RWPE1 (cell line): ENCODE measurements around the gene GP1BB.

Experiments
- CTCF ChIA-PET: fragments of 350-600 bp; sonication (Branson Sonifier 250); formaldehyde crosslinking; extraction: SDS; loops from one replicate; lab custom pipeline; 2021; lab: Yijun Ruan, JAX
- POLR2A ChIA-PET: fragments of 400-600 bp; formaldehyde crosslinking; extraction: SDS; loops from one replicate; lab custom pipeline; 2020; ENCODE audit warnings: antibody characterized with exemption; ENCODE audit not compliant: low non-redundant PET; lab: Yijun Ruan, JAX
- DNase-seq: peaks from one replicate; pipeline ENCODE4 v3.0.0; 2012; ENCODE audit warnings: low spot score
- H3K27ac ChIP-seq: fragments of 450-650 bp; 2 replicates; pipeline ENCODE4 v1.5.1; 2017
- CTCF ChIP-seq: fragments of 450-650 bp; conservative IDR thresholded peaks from 2 replicates; pipeline ENCODE4 v1.5.1; 2017; ENCODE audit warnings: low read depth, mild to moderate bottlenecking

The GP1BB gene

GRCh38 chr22:19720150-19720827 is 3.0 kb upstream of the GP1BB start:
- no peak for TF ChIP-seq CTCF
- ChIA-PET CTCF (interaction anchor here (0.7 to 1.3 kb wide), 3 partner anchors 8 to 190 kb away, joined by 3 to 4 read pairs (median 3); no protein-coding TSS in a partner anchor), POLR2A (no interaction called here)
- no peak overlapping the region for H3K27ac ChIP-seq
- no peak for DNase-seq

- no peak overlapping the region for H3K27ac ChIP-seq
- DNase-seq: no peak
- CTCF ChIA-PET: interaction anchor here (0.7 to 1.3 kb wide), 3 partner anchors 9 to 189 kb away, joined by 3 to 4 read pairs (median 3); no protein-coding TSS in a partner anchor
- no peak for TF ChIP-seq CTCF
- POLR2A ChIA-PET: no interaction called here
Measured at GRCh38 chr22:19720999-19721329, 2.4 kb upstream of the GP1BB start.

- CTCF ChIA-PET: interaction anchor here (1.1 kb wide), 1 partner anchor 9 kb away, joined by 3 read pairs; no protein-coding TSS in a partner anchor
Measured at GRCh38 chr22:19721330-19722177, 1.8 kb upstream of the GP1BB start.

GRCh38 chr22:19722178-19722981 is 959 bp upstream of the GP1BB start:
- ChIA-PET POLR2A (no interaction called here), CTCF (interaction anchor here (0.6 kb wide), 1 partner anchor 43 kb away, joined by 3 read pairs; no protein-coding TSS in a partner anchor)
- no peak for DNase-seq
- no peak for TF ChIP-seq CTCF
- H3K27ac ChIP-seq: no peak overlapping the region

More at GRCh38 chr22:19721330-19722177, 1.8 kb upstream of the GP1BB start:
- DNase-seq: no peak
- no peak overlapping the region for H3K27ac ChIP-seq
- TF ChIP-seq CTCF: no peak
- POLR2A ChIA-PET: no interaction called here

- no peak for DNase-seq
- ChIA-PET CTCF (no interaction called here), POLR2A (no interaction called here)
- TF ChIP-seq CTCF: no peak
- H3K27ac ChIP-seq: no peak overlapping the region
Measured at GRCh38 chr22:19722982-19723231, 432 bp upstream of the GP1BB start.
